Measurements from ENCODE around the gene GPR157.

The GPR157 gene

DNA sequence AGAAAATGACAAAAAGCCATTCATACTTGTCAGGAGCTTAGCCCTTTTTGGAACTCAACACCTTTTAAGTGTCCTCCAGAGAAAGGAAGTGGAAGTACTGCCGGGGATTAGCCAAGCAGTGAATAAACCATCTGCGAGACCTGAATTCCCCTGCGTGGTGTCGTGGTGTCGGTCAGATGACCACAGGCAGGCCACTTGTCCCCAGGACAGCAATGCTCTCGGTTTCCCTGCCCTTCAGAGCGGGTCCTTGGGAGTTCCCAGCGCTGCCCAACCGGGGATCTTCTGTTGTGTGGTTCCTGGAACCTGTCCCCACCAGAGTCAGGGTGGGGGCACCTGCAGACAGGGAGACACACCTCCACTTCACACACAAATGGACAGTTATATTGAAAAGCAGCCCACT, 9.2 kb downstream of the GPR157 start:
- no peak overlapping the region for H3K27ac ChIP-seq
- no peaks in the 10 kb centered on the region for H3K27me3 ChIP-seq (replicated peaks)
- no peak for DNase-seq
- no peaks in the 10 kb centered on the region for H3K36me3 ChIP-seq (replicated peaks)
- no peak for TF ChIP-seq CTCF (IDR thresholded peaks at IDR 0.05; ENCODE audit: low read depth, low read length, missing control alignments)
- no peak overlapping the region for H3K4me3 ChIP-seq (ENCODE audit: low read depth, low read length)
- in situ Hi-C loops (cut with HindIII; ENCODE audit: low pct_ligation_motif_present, low sequenced_read_pairs) = no loop called here

- H3K27me3 ChIP-seq (replicated peaks) = no peaks in the 10 kb centered on the region
- no peak overlapping the region for H3K4me3 ChIP-seq (ENCODE audit: low read depth, low read length)
- no peak for TF ChIP-seq CTCF (IDR thresholded peaks at IDR 0.05; ENCODE audit: low read depth, low read length, missing control alignments)
- DNase-seq = no peak
- H3K27ac ChIP-seq = no peak overlapping the region
- H3K36me3 ChIP-seq (replicated peaks) = no peaks in the 10 kb centered on the region
- in situ Hi-C loops (cut with HindIII; ENCODE audit: low pct_ligation_motif_present, low sequenced_read_pairs) = no loop called here
Observed at GRCh38 chr1:9118186-9118585, 10.7 kb downstream of the GPR157 start.

DNA sequence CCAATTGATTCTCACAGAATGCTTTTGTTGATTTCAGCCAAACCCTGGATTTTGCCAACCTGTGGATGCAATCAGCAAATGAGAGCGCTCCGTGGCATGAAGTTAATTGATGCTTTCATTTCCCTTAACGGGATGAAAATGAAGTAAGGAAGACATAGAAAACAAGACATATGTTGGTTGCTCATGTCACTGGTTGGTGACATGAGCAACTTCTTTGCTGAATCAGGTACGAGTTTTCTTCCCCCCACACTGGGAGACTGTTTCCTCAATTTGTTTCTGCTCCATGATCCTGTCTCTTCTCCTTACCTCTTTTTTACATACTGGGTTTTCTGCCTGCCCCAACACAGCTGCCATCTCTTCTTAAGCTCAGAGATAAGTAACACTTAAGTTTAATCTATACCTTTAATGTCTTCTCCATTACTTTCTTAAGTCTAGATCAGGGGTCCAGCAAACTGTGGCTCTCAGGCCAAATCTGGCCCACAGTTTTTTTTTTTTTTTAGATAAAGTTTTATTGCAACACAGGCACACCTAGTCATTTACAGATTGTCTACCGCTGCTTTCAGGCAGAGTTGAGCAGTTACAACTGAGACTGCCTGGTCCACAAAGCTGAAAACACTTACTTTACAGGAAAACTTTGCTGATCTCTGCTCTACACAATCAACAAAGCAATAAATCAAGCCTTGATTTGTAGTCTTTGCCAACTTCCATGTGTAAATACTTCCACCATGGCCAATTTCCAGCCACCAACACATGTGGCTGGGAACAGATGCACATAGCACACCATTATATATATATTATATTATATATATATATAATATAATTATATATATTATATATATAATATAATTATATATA, 13.3 kb downstream of the GPR157 start:
- Histone ChIP-seq H3K27me3 (replicated peaks) (no peaks in the 10 kb centered on the region), H3K36me3 (replicated peaks) (no peaks in the 10 kb centered on the region), H3K27ac (no peak overlapping the region), H3K4me3 (ENCODE audit: low read depth, low read length) (no peak overlapping the region)
- TF ChIP-seq CTCF (IDR thresholded peaks at IDR 0.05; ENCODE audit: low read depth, low read length, missing control alignments) = no peak
- no peak for DNase-seq
- in situ Hi-C loops (cut with HindIII; ENCODE audit: low pct_ligation_motif_present, low sequenced_read_pairs) = no loop called here

GRCh38 chr1:9112961-9113880, 15.7 kb downstream of the GPR157 start:
- in situ Hi-C loops (cut with HindIII; ENCODE audit: low pct_ligation_motif_present, low sequenced_read_pairs) = no loop called here
- Histone ChIP-seq H3K4me3 (ENCODE audit: low read depth, low read length) (no peak overlapping the region), H3K27me3 (replicated peaks) (no peaks in the 10 kb centered on the region), H3K36me3 (replicated peaks) (no peaks in the 10 kb centered on the region), H3K27ac (no peak overlapping the region)
- DNase-seq = peak; percentile 43
- TF ChIP-seq CTCF (IDR thresholded peaks at IDR 0.05; ENCODE audit: low read depth, low read length, missing control alignments) = no peak

DNA sequence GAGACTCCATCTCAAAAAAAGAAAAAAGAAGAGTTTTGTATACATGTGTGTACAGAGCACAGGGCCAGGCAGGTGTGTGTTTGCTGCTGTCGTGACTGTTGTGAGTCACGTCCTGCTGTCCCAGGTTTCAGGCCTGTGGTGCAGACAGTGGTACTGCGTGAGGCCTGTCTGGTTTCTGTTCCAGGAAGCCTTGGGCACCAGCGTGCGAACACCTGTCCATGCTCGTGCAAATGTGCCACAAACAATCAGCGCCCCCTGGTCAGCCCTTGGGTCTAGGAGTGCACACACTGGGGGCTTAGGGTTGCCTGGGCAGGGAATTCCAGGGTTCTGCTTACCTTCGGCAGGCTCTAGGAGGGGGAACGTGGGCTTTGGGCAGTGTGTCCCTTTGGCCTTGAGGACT, 16.9 kb downstream of the GPR157 start:
- TF ChIP-seq CTCF (IDR thresholded peaks at IDR 0.05; ENCODE audit: low read depth, low read length, missing control alignments) = no peak
- DNase-seq = no peak

More for the DNA sequence above, 16.9 kb downstream of the GPR157 start:
- no peaks in the 10 kb centered on the region for H3K27me3 ChIP-seq (replicated peaks)
- no peak overlapping the region for H3K27ac ChIP-seq
- in situ Hi-C loops (cut with HindIII; ENCODE audit: low pct_ligation_motif_present, low sequenced_read_pairs) = no loop called here
- H3K36me3 ChIP-seq (replicated peaks) = no peaks in the 10 kb centered on the region
- no peak overlapping the region for H3K4me3 ChIP-seq (ENCODE audit: low read depth, low read length)
